H1 (cell line): ENCODE results near the gene DTNB.

Experiments used
- CHD2 ChIP-seq: IDR thresholded peaks from 2 replicates; pipeline ENCODE4 v1.6.1; 2012; ENCODE audit warnings: low read length, improper control_type of control experiment
- RAD21 ChIP-seq, 2 experiments: IDR thresholded peaks in 1 of 2; conservative IDR thresholded peaks in 1 of 2; 2 replicates each; pipeline ENCODE4 v1.6.1; 2011; ENCODE audit warnings: low read depth in 2 of 2, low read length in 2 of 2, improper control_type of control experiment in 1 of 2, inconsistent platforms in 1 of 2, mild to moderate bottlenecking in 1 of 2, moderate library complexity in 1 of 2
- RFX5 ChIP-seq: IDR thresholded peaks from 2 replicates; pipeline ENCODE4 v1.6.1; 2011; ENCODE audit warnings: low read depth, low read length, improper control_type of control experiment, borderline replicate concordance
- SIX5 ChIP-seq: IDR thresholded peaks from 2 replicates; pipeline ENCODE4 v1.6.1; 2011; ENCODE audit warnings: mild to moderate bottlenecking, low read depth, low read length
- TF ChIP-seq, protein P1 (sequence below), 3 experiments: IDR thresholded peaks; 1 replicate in 2 of 3; 2 replicates in 1 of 3; pipeline versions ENCODE4 v1.5.1 to v1.6.1; 2011; ENCODE audit warnings: low read length in 3 of 3, mild to moderate bottlenecking in 3 of 3, inconsistent platforms in 2 of 3, low read depth in 1 of 3, moderate library complexity in 1 of 3; ENCODE audit not compliant: insufficient read depth in 1 of 3; ENCODE audit errors: control extremely low read depth in 1 of 3

DNA sequence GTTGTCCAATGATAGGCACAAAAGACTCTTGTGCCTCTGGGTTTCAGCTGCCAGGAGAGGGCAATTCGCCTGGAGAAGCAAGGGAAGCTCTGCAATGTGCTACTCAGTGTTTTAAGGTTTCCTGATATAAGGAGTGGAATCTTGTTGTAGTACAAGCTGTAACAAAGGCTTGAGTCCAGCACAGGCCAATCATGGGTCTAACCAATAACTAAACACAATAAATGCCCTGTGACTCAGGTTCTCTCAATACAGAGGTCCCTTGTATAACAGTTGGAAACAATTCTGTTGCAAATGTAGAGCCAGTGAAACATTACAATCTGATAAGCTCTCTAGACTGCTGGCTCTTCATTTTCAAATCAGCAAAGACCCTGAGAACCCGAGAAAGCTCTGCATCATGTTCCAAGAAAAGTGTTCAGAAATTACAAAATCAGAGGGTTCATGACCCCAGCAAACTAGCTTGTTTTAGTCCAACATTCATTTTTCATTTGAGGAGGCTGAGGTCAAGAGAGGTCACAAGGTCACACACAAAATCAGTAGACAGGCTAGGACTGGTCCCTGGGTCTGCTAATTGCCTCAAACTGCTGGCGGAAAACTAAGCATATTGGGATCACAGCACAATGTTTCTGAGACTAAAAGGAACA, 272.7 kb downstream of the DTNB start:
- TF ChIP-seq RFX5 (no peak), RAD21 (IDR thresholded peaks at IDR 0.05 in 1 of 2, conservative IDR thresholded peaks at IDR 0.05 in 1 of 2; ENCODE audit: low read depth in 2 of 2, low read length in 2 of 2) (no peak), CHD2 (no peak), SIX5 (no peak)
- TF ChIP-seq, protein P1, sequence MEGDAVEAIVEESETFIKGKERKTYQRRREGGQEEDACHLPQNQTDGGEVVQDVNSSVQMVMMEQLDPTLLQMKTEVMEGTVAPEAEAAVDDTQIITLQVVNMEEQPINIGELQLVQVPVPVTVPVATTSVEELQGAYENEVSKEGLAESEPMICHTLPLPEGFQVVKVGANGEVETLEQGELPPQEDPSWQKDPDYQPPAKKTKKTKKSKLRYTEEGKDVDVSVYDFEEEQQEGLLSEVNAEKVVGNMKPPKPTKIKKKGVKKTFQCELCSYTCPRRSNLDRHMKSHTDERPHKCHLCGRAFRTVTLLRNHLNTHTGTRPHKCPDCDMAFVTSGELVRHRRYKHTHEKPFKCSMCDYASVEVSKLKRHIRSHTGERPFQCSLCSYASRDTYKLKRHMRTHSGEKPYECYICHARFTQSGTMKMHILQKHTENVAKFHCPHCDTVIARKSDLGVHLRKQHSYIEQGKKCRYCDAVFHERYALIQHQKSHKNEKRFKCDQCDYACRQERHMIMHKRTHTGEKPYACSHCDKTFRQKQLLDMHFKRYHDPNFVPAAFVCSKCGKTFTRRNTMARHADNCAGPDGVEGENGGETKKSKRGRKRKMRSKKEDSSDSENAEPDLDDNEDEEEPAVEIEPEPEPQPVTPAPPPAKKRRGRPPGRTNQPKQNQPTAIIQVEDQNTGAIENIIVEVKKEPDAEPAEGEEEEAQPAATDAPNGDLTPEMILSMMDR (IDR thresholded peaks at IDR 0.05; ENCODE audit: control extremely low read depth in 1 of 3, insufficient read depth in 1 of 3, low read depth in 1 of 3, low read length in 3 of 3) = no peak
